ENCODE data around the gene CCNYL1.

- TF ChIP-seq POLR2AphosphoS5 (IDR thresholded peaks at IDR 0.05; ENCODE audit: low read depth, low read length) (no peak), POLR2A (IDR thresholded peaks at IDR 0.05; ENCODE audit: low read depth, low read length) (no peak), SPI1 (IDR thresholded peaks at IDR 0.05; ENCODE audit: low read depth, low read length) (no peak), TAF1 (IDR thresholded peaks at IDR 0.05; ENCODE audit: low read depth, low read length) (no peak)
Measured at GRCh38 chr2:207747653-207748560, 36.5 kb downstream of the CCNYL1 start.

Data from GM12891 (cell line).